Stimulated activated effector memory CD8-positive, alpha-beta T cell treated with anti-CD3 and anti-CD28 coated beads, Interleukin-12 subunit alpha, Interleukin-12 subunit beta, amount 100 ng/mL, for 72 hours (primary cell): Measurements from ENCODE around the gene DSG3.

Source experiments
- ATAC-seq: fragments of 150-1000 bp; cut with Tn5 transposase; 2 replicates; pipeline ENCODE4 v1.10.0; 2021
- DNase-seq, 2 donors: peaks; one replicate each; pipeline ENCODE4 v3.0.0; 2021 to 2022; ENCODE audit warnings: low spot score in 2 of 2
- H3K27ac Mint-ChIP-seq: one replicate; pipeline ENCODE4 v1.8.0; 2022; ENCODE audit warnings: mild to moderate bottlenecking, mixed read lengths
- H3K36me3 Mint-ChIP-seq: one replicate; pipeline ENCODE4 v1.8.0; 2022; ENCODE audit warnings: mild to moderate bottlenecking, mixed read lengths
- H3K4me1 Mint-ChIP-seq: one replicate; pipeline ENCODE4 v1.8.0; 2022; ENCODE audit warnings: mixed read lengths
- H3K4me3 Mint-ChIP-seq: one replicate; pipeline ENCODE4 v1.8.0; 2022; ENCODE audit warnings: mild to moderate bottlenecking, mixed read lengths
- H3K9me3 Mint-ChIP-seq: one replicate; pipeline ENCODE4 v1.8.0; 2022; ENCODE audit warnings: mixed read lengths

Gene DSG3, protein sequence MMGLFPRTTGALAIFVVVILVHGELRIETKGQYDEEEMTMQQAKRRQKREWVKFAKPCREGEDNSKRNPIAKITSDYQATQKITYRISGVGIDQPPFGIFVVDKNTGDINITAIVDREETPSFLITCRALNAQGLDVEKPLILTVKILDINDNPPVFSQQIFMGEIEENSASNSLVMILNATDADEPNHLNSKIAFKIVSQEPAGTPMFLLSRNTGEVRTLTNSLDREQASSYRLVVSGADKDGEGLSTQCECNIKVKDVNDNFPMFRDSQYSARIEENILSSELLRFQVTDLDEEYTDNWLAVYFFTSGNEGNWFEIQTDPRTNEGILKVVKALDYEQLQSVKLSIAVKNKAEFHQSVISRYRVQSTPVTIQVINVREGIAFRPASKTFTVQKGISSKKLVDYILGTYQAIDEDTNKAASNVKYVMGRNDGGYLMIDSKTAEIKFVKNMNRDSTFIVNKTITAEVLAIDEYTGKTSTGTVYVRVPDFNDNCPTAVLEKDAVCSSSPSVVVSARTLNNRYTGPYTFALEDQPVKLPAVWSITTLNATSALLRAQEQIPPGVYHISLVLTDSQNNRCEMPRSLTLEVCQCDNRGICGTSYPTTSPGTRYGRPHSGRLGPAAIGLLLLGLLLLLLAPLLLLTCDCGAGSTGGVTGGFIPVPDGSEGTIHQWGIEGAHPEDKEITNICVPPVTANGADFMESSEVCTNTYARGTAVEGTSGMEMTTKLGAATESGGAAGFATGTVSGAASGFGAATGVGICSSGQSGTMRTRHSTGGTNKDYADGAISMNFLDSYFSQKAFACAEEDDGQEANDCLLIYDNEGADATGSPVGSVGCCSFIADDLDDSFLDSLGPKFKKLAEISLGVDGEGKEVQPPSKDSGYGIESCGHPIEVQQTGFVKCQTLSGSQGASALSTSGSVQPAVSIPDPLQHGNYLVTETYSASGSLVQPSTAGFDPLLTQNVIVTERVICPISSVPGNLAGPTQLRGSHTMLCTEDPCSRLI

DNA sequence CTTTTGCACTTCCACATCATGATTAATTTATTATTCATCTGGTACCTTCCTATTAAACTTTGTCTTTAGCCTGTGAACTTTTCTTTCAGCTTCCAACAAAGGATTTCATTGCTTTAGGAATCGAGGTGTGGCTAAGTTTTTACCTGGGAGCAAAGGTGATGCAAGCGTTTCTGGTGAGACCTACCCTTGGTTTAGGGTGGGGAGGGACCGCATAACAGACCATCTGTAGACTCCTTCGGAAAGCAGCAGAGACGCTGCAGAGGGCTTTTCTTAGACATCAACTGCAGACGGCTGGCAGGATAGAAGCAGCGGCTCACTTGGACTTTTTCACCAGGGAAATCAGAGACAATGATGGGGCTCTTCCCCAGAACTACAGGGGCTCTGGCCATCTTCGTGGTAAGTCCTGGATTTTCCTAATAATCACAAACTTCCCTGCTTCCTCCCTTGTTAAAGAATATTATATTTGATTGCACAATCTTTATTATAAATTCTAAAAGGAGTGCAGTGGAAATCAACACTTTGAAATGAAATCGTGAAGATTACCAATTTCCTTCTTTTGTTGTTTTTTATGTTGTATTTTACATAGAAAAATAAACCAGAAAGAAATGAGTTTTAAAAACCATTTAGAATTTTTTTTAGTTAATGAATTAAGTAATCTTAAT lies at the start of gene DSG3:
TSS of gene DSG3 (plus strand) at position 212 of the 662 bp plus-strand sequence. CDS start at position 349, 137 bp downstream.
- H3K27ac Mint-ChIP-seq: no peak within 1 kb of the TSS
- H3K36me3 Mint-ChIP-seq: no peaks in the 10 kb centered on the region
- H3K4me1 Mint-ChIP-seq: no peaks in the 10 kb centered on the region
- peaks cover 2% of the 10 kb centered on the region for H3K9me3 Mint-ChIP-seq
- DNase-seq: no peak
- ATAC-seq: no peak
- no peak within 1 kb of the TSS for H3K4me3 Mint-ChIP-seq

DNA sequence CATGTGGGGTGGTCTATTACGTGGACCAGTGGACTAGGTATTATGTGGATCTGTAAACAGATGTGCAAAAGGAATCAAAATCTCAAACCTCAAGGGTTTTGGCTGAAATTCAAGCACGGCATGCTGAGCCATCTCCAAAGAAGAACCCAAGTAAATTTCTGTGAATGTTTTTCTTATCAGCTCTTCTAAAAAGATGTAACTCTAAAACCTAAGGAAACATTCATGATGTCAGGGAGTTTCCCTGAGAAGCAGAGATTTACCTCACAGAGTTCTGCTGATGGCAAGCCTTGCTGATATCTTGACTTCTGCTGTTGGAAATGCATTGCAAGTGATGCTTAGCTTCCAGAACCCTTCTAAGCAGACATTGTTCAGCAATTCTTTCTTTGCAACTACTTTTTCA lies 49.4 kb upstream of the DSG3 start:
- Mint-ChIP-seq H3K9me3 (peaks cover 2% of the 10 kb centered on the region), H3K4me3 (no peak overlapping the region), H3K4me1 (no peaks in the 10 kb centered on the region), H3K27ac (no peak overlapping the region), H3K36me3 (no peaks in the 10 kb centered on the region)
- ATAC-seq (no peak), DNase-seq (no peak)

DNA sequence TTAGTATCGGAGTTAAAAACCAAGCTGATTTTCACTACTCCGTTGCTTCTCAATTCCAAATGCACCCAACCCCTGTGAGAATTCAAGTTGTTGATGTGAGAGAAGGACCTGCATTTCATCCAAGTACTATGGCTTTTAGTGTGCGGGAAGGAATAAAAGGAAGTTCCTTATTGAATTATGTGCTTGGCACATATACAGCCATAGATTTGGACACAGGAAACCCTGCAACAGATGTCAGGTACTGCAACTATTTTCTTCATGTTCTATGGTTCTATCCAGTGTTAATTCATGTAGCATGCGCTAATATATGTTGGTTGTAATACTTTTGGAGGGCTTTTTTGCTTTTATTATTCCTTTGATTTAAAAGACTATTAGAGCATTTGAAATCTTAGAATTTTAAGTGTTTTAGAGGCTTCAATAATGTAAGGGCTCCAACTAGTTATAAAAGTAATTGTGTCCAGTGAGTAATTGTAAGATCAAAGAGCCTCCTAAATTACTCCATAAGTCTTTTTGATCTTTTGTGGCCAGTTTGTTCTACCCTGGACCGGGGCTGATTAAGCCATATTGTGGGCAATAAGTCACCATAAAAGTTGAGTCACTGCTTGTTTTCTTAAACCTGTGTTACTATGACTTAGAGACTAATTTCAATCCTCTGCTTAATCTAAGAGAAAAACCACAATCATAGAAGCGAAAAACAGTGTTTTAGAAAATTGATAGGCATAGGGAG lies 48.1 kb upstream of the DSG3 start:
- Mint-ChIP-seq H3K4me1 (no peaks in the 10 kb centered on the region), H3K9me3 (no peaks in the 10 kb centered on the region), H3K36me3 (no peaks in the 10 kb centered on the region), H3K27ac (no peak overlapping the region), H3K4me3 (no peak overlapping the region)
- DNase-seq (no peak), ATAC-seq (no peak)

DNA sequence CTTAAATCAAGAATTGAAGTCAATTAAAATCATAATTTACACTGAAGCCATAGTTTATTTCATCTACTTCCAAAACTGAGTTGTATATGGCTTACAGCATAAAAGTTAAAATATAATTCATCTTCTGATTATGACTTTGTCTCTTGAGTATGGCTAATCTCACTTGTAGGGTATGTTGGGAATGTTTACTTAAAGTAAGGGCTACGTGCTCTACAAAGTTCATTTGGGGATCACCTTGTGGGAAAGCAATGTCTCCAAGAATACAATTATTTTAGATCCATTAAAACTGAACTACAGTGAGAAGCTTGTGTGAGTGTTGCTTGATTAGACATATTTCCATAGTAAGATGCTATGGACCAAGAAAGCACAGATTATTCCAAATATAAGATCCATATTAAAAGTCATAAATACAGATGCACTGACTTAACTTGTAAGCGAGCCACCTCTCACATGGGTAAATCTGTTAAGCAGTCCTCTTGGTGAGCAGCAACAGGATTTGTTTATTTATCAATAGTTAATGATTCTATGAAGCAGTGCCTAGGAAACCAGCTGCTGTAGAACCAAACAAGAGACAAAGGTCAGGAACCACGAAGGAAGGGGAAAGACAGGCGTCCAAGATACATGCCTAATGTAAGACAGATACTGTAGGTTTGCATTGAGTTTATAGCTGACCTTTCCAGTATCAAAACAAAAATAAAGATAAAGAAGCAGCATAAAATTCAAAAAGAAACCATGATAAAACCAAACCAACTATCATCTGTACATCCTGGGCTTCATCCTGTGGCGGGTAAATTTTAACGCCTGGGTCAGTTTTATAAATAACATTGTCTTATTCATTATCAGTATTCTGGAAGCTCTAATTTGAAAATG lies 46.1 kb upstream of the DSG3 start:
- ATAC-seq (no peak), DNase-seq (no peak)
- Mint-ChIP-seq H3K27ac (no peak overlapping the region), H3K36me3 (no peaks in the 10 kb centered on the region), H3K4me1 (no peaks in the 10 kb centered on the region), H3K9me3 (no peaks in the 10 kb centered on the region), H3K4me3 (no peak overlapping the region)

DNA sequence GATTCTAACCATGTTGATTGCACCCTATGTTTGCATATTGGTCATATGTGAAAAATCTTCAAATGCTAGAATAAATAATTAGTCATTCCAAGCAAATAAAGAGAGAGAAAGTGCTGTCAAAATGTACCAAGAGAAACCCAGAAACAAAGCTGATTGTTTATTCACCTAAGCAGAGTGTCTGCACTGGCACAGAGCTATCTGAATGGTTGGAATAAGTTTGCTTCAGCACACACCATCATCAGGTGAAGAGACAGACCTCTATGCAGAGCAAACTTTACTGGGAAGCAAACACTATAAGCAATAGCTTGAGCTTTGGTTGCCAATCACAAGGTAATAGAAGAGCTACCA lies 45.5 kb upstream of the DSG3 start:
- peaks cover 2% of the 10 kb centered on the region for H3K9me3 Mint-ChIP-seq
- no peak overlapping the region for H3K4me3 Mint-ChIP-seq
- ATAC-seq (no peak), DNase-seq (no peak)
- no peaks in the 10 kb centered on the region for H3K4me1 Mint-ChIP-seq
- no peak overlapping the region for H3K27ac Mint-ChIP-seq
- no peaks in the 10 kb centered on the region for H3K36me3 Mint-ChIP-seq

DNA sequence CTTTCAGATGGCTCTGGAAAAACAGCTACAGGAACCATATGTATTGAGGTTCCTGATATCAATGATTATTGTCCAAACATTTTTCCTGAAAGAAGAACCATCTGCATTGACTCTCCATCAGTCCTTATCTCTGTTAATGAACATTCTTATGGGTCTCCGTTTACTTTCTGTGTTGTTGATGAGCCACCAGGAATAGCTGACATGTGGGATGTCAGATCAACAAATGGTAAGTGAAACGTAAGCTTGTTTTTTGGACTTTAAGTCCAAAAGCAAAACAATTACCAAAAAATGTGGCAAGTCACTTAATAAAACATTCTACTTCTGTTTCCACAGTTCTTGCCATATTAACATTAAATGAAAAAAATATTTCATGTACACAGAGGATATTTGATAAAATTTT lies 44.1 kb upstream of the DSG3 start:
- no peaks in the 10 kb centered on the region for H3K36me3 Mint-ChIP-seq
- no peak for DNase-seq
- no peak for ATAC-seq
- no peak overlapping the region for H3K27ac Mint-ChIP-seq
- no peaks in the 10 kb centered on the region for H3K4me1 Mint-ChIP-seq
- H3K9me3 Mint-ChIP-seq: peaks cover 4% of the 10 kb centered on the region
- H3K4me3 Mint-ChIP-seq: no peak overlapping the region

DNA sequence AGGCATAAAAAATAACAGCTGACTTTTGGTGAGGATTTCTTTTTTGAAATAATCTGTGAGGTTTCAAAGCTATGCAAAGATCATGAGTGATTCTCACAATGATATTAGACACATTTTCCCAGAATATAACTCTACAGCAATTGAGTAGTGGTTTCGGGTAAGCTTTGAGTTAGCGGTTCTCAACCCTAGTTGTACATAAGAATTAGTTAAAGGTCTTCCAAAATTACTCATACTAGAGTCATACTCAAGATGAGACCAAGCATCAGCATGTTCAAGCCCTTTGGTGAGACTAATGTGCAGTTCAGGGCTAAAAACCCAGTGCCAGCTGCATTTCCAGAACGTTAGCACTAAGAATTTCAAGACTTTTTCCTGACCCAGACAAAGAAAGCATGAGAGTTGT lies 39.9 kb upstream of the DSG3 start:
- peaks cover 8% of the 10 kb centered on the region for H3K9me3 Mint-ChIP-seq
- no peak for ATAC-seq
- no peaks in the 10 kb centered on the region for H3K4me1 Mint-ChIP-seq
- H3K36me3 Mint-ChIP-seq: no peaks in the 10 kb centered on the region
- no peak overlapping the region for H3K27ac Mint-ChIP-seq
- no peak for DNase-seq
- no peak overlapping the region for H3K4me3 Mint-ChIP-seq

DNA sequence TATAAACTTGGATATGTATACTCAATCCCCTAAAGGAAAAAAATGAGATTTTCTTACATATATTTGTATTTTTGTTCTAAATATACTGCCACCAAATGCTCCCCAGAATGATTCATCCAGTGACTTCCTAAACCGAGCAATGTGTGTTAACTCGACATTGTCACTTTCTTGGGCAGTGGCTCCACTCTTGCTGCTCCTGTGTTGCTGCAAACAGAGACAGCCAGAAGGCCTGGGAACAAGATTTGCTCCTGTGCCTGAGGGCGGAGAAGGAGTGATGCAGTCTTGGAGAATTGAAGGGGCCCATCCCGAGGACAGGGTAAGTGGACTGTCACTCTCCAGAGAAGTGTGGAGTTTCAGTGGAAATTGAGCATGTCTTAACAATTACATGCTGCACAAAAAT lies 38.3 kb upstream of the DSG3 start:
- no peak for ATAC-seq
- H3K27ac Mint-ChIP-seq: no peak overlapping the region
- DNase-seq: no peak
- no peaks in the 10 kb centered on the region for H3K4me1 Mint-ChIP-seq
- peaks cover 8% of the 10 kb centered on the region for H3K9me3 Mint-ChIP-seq
- H3K36me3 Mint-ChIP-seq: no peaks in the 10 kb centered on the region
- H3K4me3 Mint-ChIP-seq: no peak overlapping the region

DNA sequence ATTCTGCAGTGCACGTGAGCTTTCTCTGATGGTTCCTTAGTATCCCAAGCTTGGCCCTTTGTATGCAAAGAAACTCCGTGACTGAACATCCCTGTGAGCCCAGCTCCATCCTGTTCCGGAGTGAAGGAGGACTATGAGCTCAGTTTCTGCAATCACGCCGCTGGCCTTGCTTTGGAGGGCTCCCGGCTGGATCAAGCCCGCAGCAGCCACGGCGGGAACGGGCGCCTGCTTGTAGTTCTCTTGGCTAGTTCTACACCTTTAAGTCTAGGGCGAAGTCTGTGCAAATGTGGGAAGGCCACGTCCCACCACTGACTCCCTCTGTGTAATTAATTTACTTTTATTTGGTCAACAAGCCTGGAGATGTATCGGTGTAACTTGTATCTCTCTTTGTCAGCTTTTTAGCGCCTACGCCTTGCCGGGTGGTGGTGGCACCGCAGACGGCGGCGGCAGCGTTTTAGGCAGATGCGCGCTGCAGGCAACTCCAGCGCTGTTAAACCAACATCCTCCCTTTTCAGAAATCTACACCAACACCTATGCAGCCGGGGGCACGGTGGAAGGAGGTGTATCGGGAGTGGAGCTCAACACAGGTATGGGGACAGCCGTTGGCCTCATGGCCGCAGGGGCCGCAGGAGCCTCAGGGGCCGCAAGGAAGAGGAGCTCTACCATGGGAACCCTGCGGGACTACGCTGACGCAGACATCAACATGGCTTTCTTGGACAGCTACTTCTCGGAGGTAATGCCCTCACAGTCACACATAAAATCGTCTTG lies 36.6 kb upstream of the DSG3 start:
- Mint-ChIP-seq H3K4me3 (no peak overlapping the region), H3K9me3 (peaks cover 10% of the 10 kb centered on the region), H3K36me3 (no peaks in the 10 kb centered on the region), H3K27ac (no peak overlapping the region), H3K4me1 (no peaks in the 10 kb centered on the region)
- ATAC-seq (no peak), DNase-seq (no peak)

DNA sequence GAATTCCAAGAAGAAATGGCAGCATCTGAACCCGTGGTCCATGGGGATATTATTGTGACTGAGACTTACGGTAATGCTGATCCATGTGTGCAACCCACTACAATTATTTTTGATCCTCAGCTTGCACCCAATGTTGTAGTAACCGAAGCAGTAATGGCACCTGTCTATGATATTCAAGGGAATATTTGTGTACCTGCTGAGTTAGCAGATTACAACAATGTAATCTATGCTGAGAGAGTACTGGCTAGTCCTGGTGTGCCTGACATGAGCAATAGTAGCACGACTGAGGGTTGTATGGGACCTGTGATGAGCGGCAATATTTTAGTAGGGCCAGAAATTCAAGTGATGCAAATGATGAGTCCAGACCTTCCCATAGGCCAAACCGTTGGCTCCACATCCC lies 34.4 kb upstream of the DSG3 start:
- ATAC-seq: no peak
- Mint-ChIP-seq H3K4me3 (no peak overlapping the region), H3K9me3 (peaks cover 6% of the 10 kb centered on the region), H3K36me3 (no peaks in the 10 kb centered on the region), H3K27ac (no peak overlapping the region), H3K4me1 (no peaks in the 10 kb centered on the region)
- no peak for DNase-seq

DNA sequence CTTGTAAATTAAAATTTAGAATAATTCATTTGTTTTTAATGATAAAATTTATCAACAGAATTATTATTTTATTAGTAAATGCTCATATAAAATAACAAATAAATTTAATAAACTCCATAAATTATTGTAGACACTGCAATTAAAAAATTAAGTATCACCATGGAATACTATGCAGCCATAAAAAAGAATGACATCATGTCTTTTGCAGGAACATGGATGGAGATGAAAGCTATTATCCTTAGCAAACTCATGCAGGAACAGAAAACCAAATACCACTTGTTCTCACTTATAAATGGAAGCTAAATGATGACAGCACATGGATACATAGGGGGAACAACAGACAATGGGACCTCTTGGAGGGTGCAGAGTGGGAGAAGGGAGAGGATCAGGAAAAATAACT lies 29.7 kb upstream of the DSG3 start:
- Mint-ChIP-seq H3K36me3 (no peaks in the 10 kb centered on the region), H3K4me3 (no peak overlapping the region)
- ATAC-seq: no peak

DNA sequence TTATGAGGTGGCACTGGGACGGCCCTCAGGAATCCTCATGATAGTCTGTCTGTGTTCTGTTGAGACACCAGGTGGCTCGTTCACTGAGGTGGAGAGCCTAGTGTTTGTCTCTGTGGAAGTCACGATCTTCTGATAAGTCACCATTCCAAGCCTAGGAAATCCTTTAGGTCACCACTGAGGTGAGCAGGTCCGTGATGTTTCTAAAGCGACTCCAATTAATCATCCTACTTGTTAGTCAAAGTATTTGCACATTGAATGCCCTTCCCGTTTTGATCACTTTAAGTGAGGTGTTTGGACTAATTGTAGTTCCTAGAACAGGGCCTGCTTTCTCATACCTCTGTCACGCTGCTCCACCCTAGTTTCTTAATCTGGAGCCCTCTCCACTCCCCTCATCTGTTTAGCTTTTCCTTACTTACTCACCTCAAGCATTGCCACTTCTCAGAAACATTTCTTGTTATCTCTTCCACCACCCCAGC lies 28.0 kb upstream of the DSG3 start:
- Mint-ChIP-seq H3K27ac (no peak overlapping the region), H3K36me3 (no peaks in the 10 kb centered on the region), H3K4me1 (no peaks in the 10 kb centered on the region), H3K9me3 (peaks cover 11% of the 10 kb centered on the region), H3K4me3 (no peak overlapping the region)
- no peak for DNase-seq
- ATAC-seq: no peak

More for the DNA sequence above, 29.7 kb upstream of the DSG3 start:
- Mint-ChIP-seq H3K9me3 (peaks cover 5% of the 10 kb centered on the region), H3K4me1 (no peaks in the 10 kb centered on the region), H3K27ac (no peak overlapping the region)
- DNase-seq: no peak

DNA sequence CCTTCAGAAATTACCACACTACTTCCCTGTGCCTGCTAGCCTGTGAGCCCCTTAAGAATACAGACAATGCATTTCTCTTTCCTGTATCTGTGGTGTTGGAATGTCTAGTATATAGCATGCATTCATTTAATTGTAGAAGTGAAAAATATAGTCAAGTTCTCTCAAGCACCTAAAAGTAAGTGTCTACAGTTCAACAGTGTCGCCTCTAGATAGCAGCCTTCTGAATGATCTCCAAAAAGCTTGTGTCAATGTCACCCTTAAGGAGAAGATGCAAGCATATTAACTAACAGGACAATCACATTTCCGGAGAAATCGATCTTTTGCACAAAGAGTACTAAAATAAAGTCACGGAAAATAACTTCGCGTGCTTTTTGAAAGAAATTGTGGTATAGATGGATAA lies 27.5 kb upstream of the DSG3 start:
- DNase-seq (no peak), ATAC-seq (no peak)
- Mint-ChIP-seq H3K27ac (no peak overlapping the region), H3K4me3 (no peak overlapping the region), H3K36me3 (no peaks in the 10 kb centered on the region), H3K4me1 (no peaks in the 10 kb centered on the region), H3K9me3 (peaks cover 11% of the 10 kb centered on the region)
